B cell (primary cell): ENCODE results near the gene PIAS3. TPM values are rescaled to one million over a fixed set of nuclear protein-coding genes. Genes with fewer than 3 reads are reported as not detected.

ENCODE experiments used
- ATAC-seq: fragments of 200-7000 bp; cut with Tn5 transposase; one replicate; pipeline ENCODE4 v1.10.0; 2021; ENCODE audit warnings: low read depth, mild to moderate bottlenecking, moderate number of reproducible peaks, moderate library complexity
- CTCF ChIA-PET: fragments of 350-600 bp; sonication (Branson Sonifier 250); formaldehyde crosslinking; loops from one replicate; lab custom pipeline; 2021; ENCODE audit warnings: antibody characterized with exemption, inconsistent platforms; lab: Charles Lee
- POLR2A ChIA-PET: fragments of 350-600 bp; sonication (Branson Sonifier 250); formaldehyde crosslinking; loops from one replicate; lab custom pipeline; 2021; ENCODE audit warnings: antibody characterized with exemption; lab: Charles Lee
- DNase-seq: peaks from one replicate; pipeline ENCODE4 v3.0.0; 2013
- H2AFZ ChIP-seq: 2 replicates; pipeline ENCODE4 v1.6.1; 2012; ENCODE audit warnings: mild to moderate bottlenecking, low read depth, low read length; ENCODE audit not compliant: insufficient read depth, poor library complexity, severe bottlenecking
- H3K27ac ChIP-seq, 2 donors: 1 replicate in 1 of 2; 2 replicates in 1 of 2; pipeline ENCODE4 v1.5.1; 2012 to 2013; ENCODE audit warnings: low read length in 2 of 2, mild to moderate bottlenecking in 2 of 2, moderate library complexity in 1 of 2
- H3K27me3 ChIP-seq, 4 experiments: fragments of 200-600 bp in 1 of 4; sonication (generic) in 1 of 4; replicated peaks in 1 of 4; 1 replicate in 2 of 4; 2 replicates in 2 of 4; pipeline versions ENCODE4 v1.6.1 to v1.7.0; 2013 to 2016; ENCODE audit warnings: low read length in 3 of 4, mild to moderate bottlenecking in 2 of 4, mixed read lengths in 1 of 4, moderate library complexity in 1 of 4; ENCODE audit not compliant: insufficient read depth in 4 of 4, control insufficient read depth in 3 of 4; ENCODE audit errors: control extremely low read depth in 1 of 4
- H3K36me3 ChIP-seq, 2 experiments: replicated peaks in 1 of 2; 1 replicate in 1 of 2; 2 replicates in 1 of 2; pipeline versions ENCODE4 v1.6.1 to v1.7.1; 2013; ENCODE audit warnings: low read length in 1 of 2; ENCODE audit not compliant: insufficient read depth in 2 of 2, control insufficient read depth in 1 of 2; ENCODE audit errors: control extremely low read depth in 1 of 2, extremely low read depth in 1 of 2
- H3K4me1 ChIP-seq, 2 donors: fragments of 200-600 bp in 1 of 2; sonication (generic) in 1 of 2; 1 replicate in 1 of 2; 2 replicates in 1 of 2; pipeline versions ENCODE4 v1.5.1 to v1.6.1; 2013 to 2017; ENCODE audit warnings: low read length in 2 of 2; ENCODE audit not compliant: control insufficient read depth in 2 of 2, insufficient read depth in 2 of 2
- H3K4me2 ChIP-seq: replicated peaks from 2 replicates; pipeline ENCODE3; 2012; ENCODE audit warnings: mild to moderate bottlenecking, low read depth, low read length; ENCODE audit not compliant: poor library complexity, severe bottlenecking
- H3K4me3 ChIP-seq, 5 experiments: fragments of 200-600 bp in 1 of 5; sonication (generic) in 1 of 5; 1 replicate in 3 of 5; 2 replicates in 2 of 5; pipeline versions ENCODE4 v1.5.1 to v1.7.0; 2011 to 2016; ENCODE audit warnings: low read length in 4 of 5, mild to moderate bottlenecking in 4 of 5, low read depth in 2 of 5, control low read depth in 1 of 5, moderate library complexity in 1 of 5; ENCODE audit not compliant: insufficient read depth in 1 of 5; ENCODE audit errors: control extremely low read depth in 1 of 5, extremely low read depth in 1 of 5
- H3K79me2 ChIP-seq: fragments of 200-600 bp; sonication (generic); one replicate; pipeline ENCODE4 v1.6.0; 2016; ENCODE audit warnings: low read length; ENCODE audit not compliant: control insufficient read depth, insufficient read depth
- H3K9ac ChIP-seq: fragments of 200-600 bp; sonication (generic); 2 replicates; pipeline ENCODE4 v1.6.1; 2017; ENCODE audit warnings: mild to moderate bottlenecking, low read length, moderate library complexity
- H3K9me3 ChIP-seq, 3 donors: one replicate each; pipeline versions ENCODE4 v1.6.1 to v1.7.1; 2013; ENCODE audit warnings: low read length in 2 of 3; ENCODE audit not compliant: control insufficient read depth in 2 of 3, insufficient read depth in 1 of 3; ENCODE audit errors: control extremely low read depth in 1 of 3
- H4K20me1 ChIP-seq: 2 replicates; pipeline ENCODE4 v1.6.0; 2012; ENCODE audit warnings: mild to moderate bottlenecking, low read length; ENCODE audit not compliant: insufficient read depth, control insufficient read depth, poor library complexity, severe bottlenecking
- H3K27ac Mint-ChIP-seq: one replicate; pipeline ENCODE4 v1.8.0; 2021; ENCODE audit warnings: mixed read lengths
- H3K27me3 Mint-ChIP-seq: one replicate; pipeline ENCODE4 v1.8.0; 2021; ENCODE audit warnings: mixed read lengths
- H3K4me1 Mint-ChIP-seq: one replicate; pipeline ENCODE4 v1.8.0; 2021; ENCODE audit warnings: mixed read lengths
- H3K4me3 Mint-ChIP-seq: one replicate; pipeline ENCODE4 v1.8.0; 2021; ENCODE audit warnings: mixed read lengths
- H3K9me3 Mint-ChIP-seq: one replicate; pipeline ENCODE4 v1.8.0; 2022; ENCODE audit warnings: mixed read lengths; ENCODE audit not compliant: insufficient read depth
- CTCF ChIP-seq: fragments of 200-600 bp; IDR thresholded peaks from one replicate; pipeline ENCODE4 v1.8.0; 2022; ENCODE audit warnings: antibody characterized with exemption, mild to moderate bottlenecking
- EZH2 ChIP-seq: IDR thresholded peaks from 2 replicates; pipeline ENCODE4 v1.6.1; 2012; ENCODE audit warnings: borderline replicate concordance, low read depth, mild to moderate bottlenecking, moderate library complexity, low read length; ENCODE audit not compliant: insufficient read depth, poor library complexity, severe bottlenecking
- WGBS: methylation state at CpG from one replicate; pipeline ENCODE4 v1.1.5; 2013; ENCODE audit warnings: missing lambda C conversion rate; ENCODE audit not compliant: insufficient coverage; 5-methylcytosine and 5-hydroxymethylcytosine counted together
- intact Hi-C: fragments of 100-400 bp; cut with micrococcal nuclease; formaldehyde crosslinking; loops from one replicate; pipeline ENCODE4 v1.10.0; 2022
- polyA plus RNA-seq: library from polyadenylated mRNA; depleted of rRNA; stranded (reverse); fragments of >200 nt; gene quantifications from 2 replicates; pipeline ENCODE4 v1.2.3, GENCODE V29; 2012
- total RNA-seq, 2 donors: library from RNA; stranded (reverse); fragments of 120-200 nt in 1 of 2; gene quantifications; 1 replicate in 1 of 2; 2 replicates in 1 of 2; pipeline versions ENCODE4 v1.2.3 to v1.2.4, GENCODE V29; 2013 to 2022

PIAS3 gene
- total and polyA plus RNA-seq, 2 donors (not counting 1 experiment from before 2014, with no cell fraction given): 23.2 to 45.0 TPM

- Mint-ChIP-seq H3K27me3 (no peaks in the 10 kb centered on the region), H3K9me3 (no peaks in the 10 kb centered on the region), H3K4me1 (peaks cover 28% of the 10 kb centered on the region), H3K27ac (peak overlapping the region; percentile 22), H3K4me3 (peak overlapping the region; percentile 71)
- H3K4me3 ChIP-seq: no peak overlapping the region
- H4K20me1 ChIP-seq: peaks cover 4% of the 10 kb centered on the region
- H3K4me1 ChIP-seq: peaks cover 12 to 13% of the 10 kb centered on the region in 2 donors
- no peaks in the 10 kb centered on the region for H3K9me3 ChIP-seq
- peaks cover 11 to 50% of the 10 kb centered on the region in 2 experiments for H3K36me3 ChIP-seq
- H3K27ac ChIP-seq: no peak overlapping the region
- intact Hi-C loops: no loop called here
- DNase-seq: no peak
- H3K79me2 ChIP-seq: peaks cover 29% of the 10 kb centered on the region
- TF ChIP-seq EZH2 (no peak), CTCF (no peak)
- no peak for ATAC-seq
- POLR2A ChIA-PET: no interaction called here
- no peak overlapping the region for H2AFZ ChIP-seq
- no peak overlapping the region for H3K4me2 ChIP-seq
- no peak overlapping the region for H3K9ac ChIP-seq
- WGBS: no CpG with 5 or more reads among the region's 2 CpGs
- CTCF ChIA-PET: interaction anchor here (1.2 to 1.4 kb wide), 2 partner anchors 15 to 19 kb away, joined by 3 to 7 read pairs; partner anchors contain the start of gene NUDT17
- no peaks in the 10 kb centered on the region for H3K27me3 ChIP-seq
Measured at GRCh38 chr1:145826030-145826429, 32.9 kb downstream of the PIAS3 start.

- Mint-ChIP-seq H3K4me1 (peaks cover 28% of the 10 kb centered on the region), H3K27ac (peak overlapping the region; percentile 97), H3K27me3 (no peaks in the 10 kb centered on the region), H3K4me3 (peak overlapping the region; percentile 98), H3K9me3 (no peaks in the 10 kb centered on the region)
- Histone ChIP-seq H3K27ac (peak overlapping the region; percentile 61 to 89), H4K20me1 (peaks cover 4% of the 10 kb centered on the region), H3K4me3 (peak overlapping the region; percentile 66 to 97 (median 82)), H3K27me3 (no peaks in the 10 kb centered on the region), H3K79me2 (peaks cover 30% of the 10 kb centered on the region), H3K4me2 (peak overlapping the region; percentile 82), H3K9me3 (no peaks in the 10 kb centered on the region), H3K36me3 (peaks cover 11 to 34% of the 10 kb centered on the region in 2 experiments), H3K9ac (peak overlapping the region; percentile 81), H2AFZ (peak overlapping the region; percentile 96), H3K4me1 (peaks cover 12 to 13% of the 10 kb centered on the region in 2 donors)
- DNase-seq (no peak), ATAC-seq (no peak)
- ChIA-PET POLR2A (interaction anchor here (0.5 to 1.8 kb wide), 7 partner anchors 21 to 228 kb away, joined by 3 to 11 read pairs (median 4); partner anchors contain the start of genes NUDT17, PEX11B, PIAS3 and RBM8A), CTCF (interaction anchor here (0.9 to 1.5 kb wide), 3 partner anchors 20 to 86 kb away, joined by 3 to 15 read pairs (median 10); partner anchors contain the start of genes NUDT17 and PIAS3)
- TF ChIP-seq CTCF: no peak
- no peak for TF ChIP-seq EZH2
- intact Hi-C loops: loop anchor here (1.0 to 2.0 kb wide), 3 partner anchors 21 to 94 kb away; partner anchors contain the start of genes NUDT17 and PEX11B
- WGBS: 0% methylated on average over 3 of the region's 7 CpGs
Measured at GRCh38 chr1:145824499-145824842, 34.4 kb downstream of the PIAS3 start.
